Ishikawa (cell line): Measurements from ENCODE around the gene UNC5B.

Source experiments
- CEBPB ChIP-seq: IDR thresholded peaks from 2 replicates; pipeline ENCODE4 v1.6.1; 2012
- CREB1 ChIP-seq: IDR thresholded peaks from 2 replicates; pipeline ENCODE4 v1.6.1; 2012; ENCODE audit warnings: low read depth
- EGR1 ChIP-seq: IDR thresholded peaks from 2 replicates; pipeline ENCODE4 v1.6.1; 2012
- EP300 ChIP-seq: IDR thresholded peaks from 2 replicates; pipeline ENCODE4 v1.6.1; 2012; ENCODE audit warnings: borderline replicate concordance
- FOXM1 ChIP-seq: IDR thresholded peaks from 2 replicates; pipeline ENCODE4 v1.6.1; 2012; ENCODE audit warnings: low read depth, borderline replicate concordance
- NFIC ChIP-seq: IDR thresholded peaks from 2 replicates; pipeline ENCODE4 v1.6.1; 2012
- RAD21 ChIP-seq: IDR thresholded peaks from 2 replicates; pipeline ENCODE4 v1.6.1; 2012; ENCODE audit warnings: low read depth
- TAF1 ChIP-seq: IDR thresholded peaks from 2 replicates; pipeline ENCODE4 v1.6.1; 2012; ENCODE audit warnings: low read depth, mild to moderate bottlenecking
- TCF12 ChIP-seq: IDR thresholded peaks from 2 replicates; pipeline ENCODE4 v1.6.1; 2012; ENCODE audit warnings: low read depth
- TEAD4 ChIP-seq: IDR thresholded peaks from 2 replicates; pipeline ENCODE4 v1.6.1; 2012
- YY1 ChIP-seq: IDR thresholded peaks from 2 replicates; pipeline ENCODE4 v1.6.1; 2012; ENCODE audit warnings: low read depth
- ZBTB7A ChIP-seq: IDR thresholded peaks from 2 replicates; pipeline ENCODE4 v1.6.1; 2012; ENCODE audit warnings: low read depth
- TF ChIP-seq, protein P1 (sequence below): IDR thresholded peaks from 2 replicates; pipeline ENCODE4 v1.6.1; 2012
- TF ChIP-seq, protein P2 (sequence below): IDR thresholded peaks from 2 replicates; pipeline ENCODE4 v1.6.1; 2012; ENCODE audit warnings: low read depth, mild to moderate bottlenecking
- TF ChIP-seq, protein P3 (sequence below): IDR thresholded peaks from 2 replicates; pipeline ENCODE4 v1.6.1; 2012

UNC5B gene

DNA sequence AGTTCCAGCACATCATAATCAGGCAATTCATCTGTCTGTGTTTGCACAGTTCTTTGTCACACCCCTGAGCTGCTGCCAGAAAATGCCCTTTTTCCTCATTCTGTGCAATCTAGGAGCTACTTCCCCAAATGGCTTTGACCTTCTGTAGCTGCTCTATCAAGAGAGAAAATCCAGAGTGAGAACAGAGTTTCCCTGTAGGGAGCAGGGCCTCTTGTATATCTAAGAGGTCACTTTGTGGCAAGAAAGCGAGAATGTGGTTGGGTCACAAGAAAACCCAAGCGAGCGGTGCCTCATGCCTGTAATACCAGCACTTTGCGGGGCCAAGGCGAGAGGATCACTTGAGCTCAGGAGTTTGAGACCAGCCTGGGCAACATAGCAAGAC lies 131.0 kb downstream of the UNC5B start:
- no peak for TF ChIP-seq EGR1
- TF ChIP-seq ZBTB7A, result no peak
- no peak for TF ChIP-seq TCF12
- TF ChIP-seq FOXM1, result no peak
- no peak for TF ChIP-seq TEAD4
- TF ChIP-seq, protein P1, sequence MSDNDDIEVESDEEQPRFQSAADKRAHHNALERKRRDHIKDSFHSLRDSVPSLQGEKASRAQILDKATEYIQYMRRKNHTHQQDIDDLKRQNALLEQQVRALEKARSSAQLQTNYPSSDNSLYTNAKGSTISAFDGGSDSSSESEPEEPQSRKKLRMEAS, result no peak
- TF ChIP-seq, protein P2, sequence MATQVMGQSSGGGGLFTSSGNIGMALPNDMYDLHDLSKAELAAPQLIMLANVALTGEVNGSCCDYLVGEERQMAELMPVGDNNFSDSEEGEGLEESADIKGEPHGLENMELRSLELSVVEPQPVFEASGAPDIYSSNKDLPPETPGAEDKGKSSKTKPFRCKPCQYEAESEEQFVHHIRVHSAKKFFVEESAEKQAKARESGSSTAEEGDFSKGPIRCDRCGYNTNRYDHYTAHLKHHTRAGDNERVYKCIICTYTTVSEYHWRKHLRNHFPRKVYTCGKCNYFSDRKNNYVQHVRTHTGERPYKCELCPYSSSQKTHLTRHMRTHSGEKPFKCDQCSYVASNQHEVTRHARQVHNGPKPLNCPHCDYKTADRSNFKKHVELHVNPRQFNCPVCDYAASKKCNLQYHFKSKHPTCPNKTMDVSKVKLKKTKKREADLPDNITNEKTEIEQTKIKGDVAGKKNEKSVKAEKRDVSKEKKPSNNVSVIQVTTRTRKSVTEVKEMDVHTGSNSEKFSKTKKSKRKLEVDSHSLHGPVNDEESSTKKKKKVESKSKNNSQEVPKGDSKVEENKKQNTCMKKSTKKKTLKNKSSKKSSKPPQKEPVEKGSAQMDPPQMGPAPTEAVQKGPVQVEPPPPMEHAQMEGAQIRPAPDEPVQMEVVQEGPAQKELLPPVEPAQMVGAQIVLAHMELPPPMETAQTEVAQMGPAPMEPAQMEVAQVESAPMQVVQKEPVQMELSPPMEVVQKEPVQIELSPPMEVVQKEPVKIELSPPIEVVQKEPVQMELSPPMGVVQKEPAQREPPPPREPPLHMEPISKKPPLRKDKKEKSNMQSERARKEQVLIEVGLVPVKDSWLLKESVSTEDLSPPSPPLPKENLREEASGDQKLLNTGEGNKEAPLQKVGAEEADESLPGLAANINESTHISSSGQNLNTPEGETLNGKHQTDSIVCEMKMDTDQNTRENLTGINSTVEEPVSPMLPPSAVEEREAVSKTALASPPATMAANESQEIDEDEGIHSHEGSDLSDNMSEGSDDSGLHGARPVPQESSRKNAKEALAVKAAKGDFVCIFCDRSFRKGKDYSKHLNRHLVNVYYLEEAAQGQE, result no peak
- TF ChIP-seq NFIC, result no peak
- no peak for TF ChIP-seq TAF1
- TF ChIP-seq CEBPB, result no peak
- TF ChIP-seq EP300, result no peak
- TF ChIP-seq, protein P3, sequence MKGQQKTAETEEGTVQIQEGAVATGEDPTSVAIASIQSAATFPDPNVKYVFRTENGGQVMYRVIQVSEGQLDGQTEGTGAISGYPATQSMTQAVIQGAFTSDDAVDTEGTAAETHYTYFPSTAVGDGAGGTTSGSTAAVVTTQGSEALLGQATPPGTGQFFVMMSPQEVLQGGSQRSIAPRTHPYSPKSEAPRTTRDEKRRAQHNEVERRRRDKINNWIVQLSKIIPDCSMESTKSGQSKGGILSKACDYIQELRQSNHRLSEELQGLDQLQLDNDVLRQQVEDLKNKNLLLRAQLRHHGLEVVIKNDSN, result no peak
- TF ChIP-seq CREB1, result no peak
- no peak for TF ChIP-seq RAD21
- no peak for TF ChIP-seq YY1

DNA sequence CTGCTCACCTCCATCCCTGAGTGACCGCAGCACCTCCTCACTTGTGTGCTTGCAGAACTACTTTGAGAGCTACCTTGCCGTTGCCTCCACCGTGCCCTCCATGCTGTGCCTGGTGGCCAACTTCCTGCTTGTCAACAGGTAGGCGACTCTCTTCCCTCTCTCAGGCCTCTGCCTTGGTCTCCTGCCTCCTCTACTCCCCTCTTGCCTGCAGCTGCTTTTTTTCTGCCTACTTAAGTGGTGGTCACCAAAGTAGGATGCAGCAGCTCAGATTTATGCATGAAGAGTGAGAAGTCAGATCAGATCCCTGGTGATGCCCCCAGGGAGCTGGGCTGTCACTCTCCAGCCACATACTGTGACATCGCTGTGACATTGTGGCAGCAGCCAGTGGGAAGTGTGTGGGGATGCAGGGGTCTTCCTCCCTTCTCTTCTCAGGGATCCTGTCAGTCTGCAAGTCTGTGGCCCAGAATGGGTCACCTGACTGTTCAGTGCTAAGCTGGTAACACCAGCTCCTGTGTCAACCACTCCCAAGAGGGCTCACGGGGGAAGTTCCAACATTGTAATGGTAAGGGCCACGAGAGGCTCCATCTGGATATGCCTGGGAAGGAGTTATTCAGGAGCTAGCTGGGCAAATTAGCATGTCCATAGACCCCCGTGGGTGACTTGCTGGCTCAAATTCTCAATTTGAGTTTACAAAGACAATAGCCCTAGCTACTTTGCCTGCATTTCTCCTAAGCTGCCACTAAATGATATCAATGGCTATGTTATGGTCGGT lies 132.0 kb downstream of the UNC5B start:
- TF ChIP-seq ZBTB7A (no peak), RAD21 (no peak), NFIC (no peak), CEBPB (no peak)
- TF ChIP-seq, protein P1, result no peak
- TF ChIP-seq, protein P3, result no peak

DNA sequence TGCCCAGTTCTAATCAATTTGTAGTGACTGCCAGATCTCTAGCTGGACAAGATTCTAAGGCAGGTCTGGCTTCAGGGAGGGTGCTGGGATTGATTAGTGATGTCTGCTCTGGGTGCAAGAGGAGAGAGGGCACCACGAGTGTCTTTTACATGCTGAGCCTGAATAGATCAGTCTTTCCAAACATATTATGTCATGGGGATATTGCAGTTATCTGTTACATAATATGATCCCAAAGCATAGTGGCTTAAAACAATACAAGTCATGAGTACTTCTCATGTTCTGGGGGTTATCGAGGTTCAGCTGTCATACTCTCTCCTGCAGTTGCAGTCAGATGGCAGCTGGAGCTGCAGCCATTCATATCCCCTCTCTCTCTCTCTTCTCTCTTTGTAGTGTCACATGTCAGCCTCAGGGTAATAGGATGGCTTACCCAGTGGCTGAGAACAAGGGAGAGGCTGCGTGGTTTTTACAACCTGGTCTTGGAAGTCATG lies 132.7 kb downstream of the UNC5B start:
- TF ChIP-seq CREB1 (no peak), CEBPB (no peak), NFIC (no peak), EP300 (no peak), YY1 (no peak), RAD21 (no peak), TAF1 (no peak), FOXM1 (no peak), TCF12 (no peak)
- TF ChIP-seq, protein P1, result no peak
- TF ChIP-seq, protein P3, result no peak

DNA sequence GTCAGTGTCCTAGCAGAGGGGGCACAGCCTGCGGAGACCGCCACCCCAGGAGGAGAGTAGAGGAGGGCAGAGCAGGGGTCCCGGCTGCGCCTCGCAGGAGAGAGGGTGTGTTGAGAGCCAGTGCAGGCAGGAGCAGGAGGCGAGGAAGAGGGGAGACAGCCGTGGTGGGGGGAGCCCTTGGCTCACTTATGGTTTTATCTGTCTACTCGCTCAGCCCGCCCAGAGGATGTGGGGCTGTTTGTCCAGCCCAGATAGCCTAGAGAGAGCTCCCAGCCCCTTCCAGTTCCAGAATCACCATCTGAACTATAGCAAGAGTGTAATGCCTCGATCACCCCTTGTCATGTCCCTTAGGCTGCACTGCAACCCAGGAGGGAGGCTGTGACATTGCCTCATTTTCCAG lies 133.3 kb downstream of the UNC5B start:
- TF ChIP-seq NFIC (no peak), TCF12 (no peak), CEBPB (no peak), TEAD4 (no peak), EGR1 (no peak), FOXM1 (no peak), EP300 (no peak), ZBTB7A (no peak), CREB1 (no peak), RAD21 (no peak), YY1 (no peak)
- TF ChIP-seq, protein P3, result no peak
- TF ChIP-seq, protein P1, result no peak

DNA sequence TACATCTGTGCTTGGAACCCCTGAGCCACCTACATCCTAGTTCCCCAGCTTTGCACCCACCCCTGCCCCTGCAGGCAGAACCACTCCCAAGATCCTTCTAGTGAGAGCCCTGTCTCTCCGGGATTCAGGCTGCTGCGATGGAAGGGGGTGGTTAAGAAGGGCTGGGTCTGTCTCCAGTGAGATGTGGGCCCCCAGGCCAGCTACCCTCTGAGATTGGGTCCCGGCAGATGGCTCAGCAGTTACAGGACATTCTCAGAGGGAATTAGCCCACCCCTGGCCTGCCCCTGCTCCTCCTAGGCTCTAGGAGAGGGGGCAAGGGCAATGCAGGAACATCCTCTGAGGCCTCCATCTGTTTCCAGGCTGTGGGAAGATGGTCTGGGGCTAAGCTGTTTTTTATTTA lies 134.4 kb downstream of the UNC5B start:
- TF ChIP-seq TEAD4, result no peak
- TF ChIP-seq TAF1, result no peak
- no peak for TF ChIP-seq RAD21
- TF ChIP-seq FOXM1, result no peak
- TF ChIP-seq, protein P3, result no peak
- TF ChIP-seq CEBPB, result no peak
